Inflammatory macrophage treated with lipopolysaccharide for 1 hour (primary cell): ENCODE results near the gene MICB.

Experiments used
- DNase-seq, 2 donors: peaks; one replicate each; pipeline ENCODE4 v3.0.0-alpha.2; 2020 to 2022

Gene MICB

GRCh38 chr6:31541658-31542521 is 43.9 kb downstream of the MICB start, which contains the start of gene DDX39B:
Gene DDX39B, minus strand, starts transcription at chr6:31542003. Its CDS starts 1,471 bp downstream, at chr6:31540532.
- DNase-seq: peak; percentile 95 to 96

- no peak for DNase-seq
These were observed 45.7 kb downstream of the MICB start for GRCh38 chr6:31543639-31544038.

GRCh38 chr6:31544676-31545075 is 46.7 kb downstream of the MICB start:
- no peak for DNase-seq

- no peak for DNase-seq
These were observed 47.3 kb downstream of the MICB start for GRCh38 chr6:31545291-31545690.

- DNase-seq: peak; percentile 54 to 85
These were observed 48.5 kb downstream of the MICB start, which contains the start of gene ATP6V1G2 for GRCh38 chr6:31546339-31546957. Gene ATP6V1G2, minus strand, starts transcription at chr6:31546608. Its CDS starts 49 bp downstream, at chr6:31546559.

- peak; percentile 93 to 94 for DNase-seq
These were observed 49.2 kb downstream of the MICB start, which contains the start of gene NFKBIL1 for GRCh38 chr6:31546958-31547726. Gene NFKBIL1, plus strand, starts transcription at chr6:31547608. Its CDS starts 87 bp downstream, at chr6:31547695.

- peak; percentile 34 to 60 for DNase-seq
These were observed 50.0 kb downstream of the MICB start for GRCh38 chr6:31547727-31548543.

GRCh38 chr6:31548544-31548873 is 50.6 kb downstream of the MICB start:
- DNase-seq: no peak

- DNase-seq: peak; percentile 85 to 89
These were observed 53.4 kb downstream of the MICB start for GRCh38 chr6:31551371-31551770.

- DNase-seq: no peak
These were observed 58.4 kb downstream of the MICB start for GRCh38 chr6:31556307-31556706.

- no peak for DNase-seq
These were observed 59.7 kb downstream of the MICB start for GRCh38 chr6:31557443-31558317.

- no peak for DNase-seq
These were observed 60.3 kb downstream of the MICB start for GRCh38 chr6:31558318-31558625.

GRCh38 chr6:31558631-31559500 is 60.9 kb downstream of the MICB start:
- DNase-seq: peak; percentile 98 to 99

GRCh38 chr6:31559606-31559957 is 61.6 kb downstream of the MICB start:
- DNase-seq: no peak

- DNase-seq: peak; percentile 89 to 94
These were observed 62.2 kb downstream of the MICB start for GRCh38 chr6:31559958-31560696.

GRCh38 chr6:31560697-31561058 is 62.7 kb downstream of the MICB start:
- DNase-seq: no peak
